PC-3 (cell line): ENCODE data around the gene RINT1. TPM values are rescaled to one million over a fixed set of nuclear protein-coding genes. Genes with fewer than 3 reads are reported as not detected.

ENCODE experiments used
- ATAC-seq: fragments of 200-7000 bp; cut with Tn5 transposase; 2 replicates; pipeline ENCODE4 v1.9.1; 2020; ENCODE audit warnings: mild to moderate bottlenecking, moderate library complexity
- BruUV-seq: library from RNA; stranded (reverse); fragments of 400-500 nt; replicated peaks from 2 replicates; lab custom pipeline; 2021; lab: Mats Ljungman, UMichigan
- CTCF ChIA-PET: fragments of 300-600 bp; sonication (Branson Sonifier 250); formaldehyde crosslinking; loops from one replicate; lab custom pipeline; 2022; ENCODE audit warnings: antibody characterized with exemption; lab: Charles Lee
- POLR2A ChIA-PET: fragments of 300-600 bp; sonication (Branson Sonifier 250); formaldehyde crosslinking; loops from one replicate; lab custom pipeline; 2022; ENCODE audit warnings: antibody characterized with exemption; ENCODE audit not compliant: unreplicated experiment; lab: Charles Lee
- DNase-seq: peaks from one replicate; pipeline ENCODE4 v3.0.0-alpha.2; 2015
- H2AFZ ChIP-seq: fragments of 300-600 bp; sonication (generic); 2 replicates; pipeline ENCODE4 v1.6.0; 2016; ENCODE audit warnings: antibody characterized with exemption, low read length
- H3F3A ChIP-seq: fragments of 300-600 bp; sonication (generic); one replicate; pipeline ENCODE4 v1.6.0; 2017; ENCODE audit warnings: antibody characterized with exemption, low read length, control low read depth, mild to moderate bottlenecking; ENCODE audit not compliant: unreplicated experiment
- H3K27ac ChIP-seq: fragments of 300-600 bp; sonication (generic); 2 replicates; pipeline ENCODE4 v1.5.1; 2016; ENCODE audit warnings: mild to moderate bottlenecking, low read length
- H3K27me3 ChIP-seq: fragments of 300-600 bp; sonication (generic); 2 replicates; pipeline ENCODE4 v1.6.1; 2016; ENCODE audit warnings: low read length, mixed read lengths
- H3K36me3 ChIP-seq: fragments of 300-600 bp; sonication (generic); 2 replicates; pipeline ENCODE4 v1.6.1; 2016; ENCODE audit warnings: low read depth, mixed run types, low read length, mixed read lengths
- H3K4me1 ChIP-seq: fragments of 300-600 bp; sonication (generic); 2 replicates; pipeline ENCODE4 v1.5.1; 2016; ENCODE audit warnings: low read length; ENCODE audit not compliant: insufficient read depth
- H3K4me2 ChIP-seq: fragments of 300-600 bp; sonication (generic); 2 replicates; pipeline ENCODE4 v1.6.0; 2016; ENCODE audit warnings: low read length
- H3K4me3 ChIP-seq: fragments of 300-600 bp; sonication (generic); 2 replicates; pipeline ENCODE4 v1.5.1; 2016; ENCODE audit warnings: mild to moderate bottlenecking, low read length, mixed read lengths
- H3K79me2 ChIP-seq: fragments of 300-600 bp; sonication (generic); 2 replicates; pipeline ENCODE4 v1.6.1; 2017; ENCODE audit warnings: low read length, mixed read lengths
- H3K9ac ChIP-seq: fragments of 300-600 bp; sonication (generic); 2 replicates; pipeline ENCODE4 v1.6.0; 2016; ENCODE audit warnings: mild to moderate bottlenecking, low read length
- H3K9me2 ChIP-seq: fragments of 300-600 bp; sonication (generic); replicated peaks from 2 replicates; pipeline ENCODE4 v1.6.1; 2016; ENCODE audit warnings: mixed run types, low read length, mixed read lengths
- H3K9me3 ChIP-seq: fragments of 300-600 bp; sonication (generic); 2 replicates; pipeline ENCODE4 v1.6.1; 2016; ENCODE audit warnings: low read length, mixed read lengths
- H4K20me1 ChIP-seq: fragments of 300-600 bp; sonication (generic); 2 replicates; pipeline ENCODE4 v1.6.1; 2016; ENCODE audit warnings: low read length, mixed read lengths
- EZH2 ChIP-seq: fragments of 300-600 bp; sonication (generic); IDR thresholded peaks from one replicate; pipeline ENCODE4 v1.6.1; 2017; ENCODE audit warnings: antibody characterized with exemption, mild to moderate bottlenecking, low read length; ENCODE audit not compliant: unreplicated experiment
- EZH2phosphoT487 ChIP-seq: fragments of 300-600 bp; sonication (generic); IDR thresholded peaks from 2 replicates; pipeline ENCODE4 v1.6.1; 2018; ENCODE audit warnings: mild to moderate bottlenecking, antibody characterized with exemption, low read length, borderline replicate concordance
- intact Hi-C: fragments of 100-400 bp; cut with micrococcal nuclease; formaldehyde crosslinking; loops from 2 replicates; pipeline ENCODE4 v1.9.0; 2023
- total RNA-seq: library from RNA; depleted of rRNA; stranded (reverse); fragments of >200 nt; gene quantifications from 2 replicates; pipeline ENCODE4 v1.2.3, GENCODE V29; 2014
- TF ChIP-seq, protein P1 (sequence below): fragments of 300-600 bp; sonication (generic); conservative IDR thresholded peaks from 2 replicates; pipeline ENCODE4 v1.5.1; 2017; ENCODE audit warnings: antibody characterized with exemption, low read depth, mild to moderate bottlenecking, low read length

The RINT1 gene
- total RNA-seq, 1 experiment from 2014 or later: 20.8 TPM

DNA sequence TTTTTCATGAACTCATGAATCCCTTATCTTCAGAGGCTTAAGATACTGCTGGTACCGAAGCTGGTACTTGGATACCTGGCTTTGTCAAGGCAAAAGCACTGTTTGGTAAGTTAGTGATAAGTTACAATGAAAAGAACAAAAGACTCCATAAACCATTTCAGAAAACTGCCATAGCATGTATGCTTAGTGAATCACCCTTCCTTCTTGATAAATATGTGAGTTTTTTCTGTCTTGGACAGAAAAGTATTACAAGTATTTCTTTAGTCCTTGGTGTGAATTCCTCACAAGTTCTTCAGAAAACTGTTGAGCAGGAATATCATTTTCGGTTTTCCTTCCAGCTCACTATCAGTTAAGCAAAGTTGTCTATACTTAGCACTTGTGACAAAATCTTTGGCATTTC, 35.5 kb upstream of the RINT1 start:
- intact Hi-C loops: loop anchor here (10.0 kb wide), 1 partner anchor 88 kb away; the partner anchor contains the start of gene EFCAB10
- DNase-seq: peak; percentile 40
- no peak overlapping the region for H3K27ac ChIP-seq

DNA sequence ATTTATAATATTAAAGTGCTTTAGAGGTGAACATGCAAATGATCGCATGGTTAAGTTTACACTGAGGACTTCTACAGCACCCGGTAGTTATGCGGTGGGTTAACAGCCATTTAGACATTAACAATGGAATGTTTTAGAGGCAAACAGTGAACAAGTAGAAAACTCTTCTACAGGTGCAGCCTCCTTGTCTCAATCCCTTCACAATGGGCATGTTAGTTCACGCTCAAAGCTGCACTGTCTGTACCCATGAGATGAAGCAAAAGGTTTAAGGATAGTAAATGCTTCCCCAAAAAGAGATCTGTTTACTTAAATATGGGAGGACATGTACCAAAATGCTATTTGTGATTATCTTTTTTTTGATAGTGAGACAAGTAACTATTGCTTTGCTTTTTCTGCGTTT, 35.0 kb upstream of the RINT1 start:
- H3K79me2 ChIP-seq: no peaks in the 10 kb centered on the region
- TF ChIP-seq, protein P1, sequence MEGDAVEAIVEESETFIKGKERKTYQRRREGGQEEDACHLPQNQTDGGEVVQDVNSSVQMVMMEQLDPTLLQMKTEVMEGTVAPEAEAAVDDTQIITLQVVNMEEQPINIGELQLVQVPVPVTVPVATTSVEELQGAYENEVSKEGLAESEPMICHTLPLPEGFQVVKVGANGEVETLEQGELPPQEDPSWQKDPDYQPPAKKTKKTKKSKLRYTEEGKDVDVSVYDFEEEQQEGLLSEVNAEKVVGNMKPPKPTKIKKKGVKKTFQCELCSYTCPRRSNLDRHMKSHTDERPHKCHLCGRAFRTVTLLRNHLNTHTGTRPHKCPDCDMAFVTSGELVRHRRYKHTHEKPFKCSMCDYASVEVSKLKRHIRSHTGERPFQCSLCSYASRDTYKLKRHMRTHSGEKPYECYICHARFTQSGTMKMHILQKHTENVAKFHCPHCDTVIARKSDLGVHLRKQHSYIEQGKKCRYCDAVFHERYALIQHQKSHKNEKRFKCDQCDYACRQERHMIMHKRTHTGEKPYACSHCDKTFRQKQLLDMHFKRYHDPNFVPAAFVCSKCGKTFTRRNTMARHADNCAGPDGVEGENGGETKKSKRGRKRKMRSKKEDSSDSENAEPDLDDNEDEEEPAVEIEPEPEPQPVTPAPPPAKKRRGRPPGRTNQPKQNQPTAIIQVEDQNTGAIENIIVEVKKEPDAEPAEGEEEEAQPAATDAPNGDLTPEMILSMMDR: no peak
- H3K4me1 ChIP-seq: peaks cover 11% of the 10 kb centered on the region
- H3K4me2 ChIP-seq: no peak overlapping the region
- DNase-seq: no peak
- peaks cover 30% of the 10 kb centered on the region for H3K36me3 ChIP-seq
- peak; percentile 57 for ATAC-seq
- no TSS peak for BruUV-seq
- no peak overlapping the region for H3K9ac ChIP-seq
- H3K4me3 ChIP-seq: no peak overlapping the region
- ChIA-PET POLR2A (no interaction called here), CTCF (no interaction called here)
- no peak overlapping the region for H2AFZ ChIP-seq
- H3F3A ChIP-seq: no peaks in the 10 kb centered on the region
- no peak overlapping the region for H3K27ac ChIP-seq
- H3K9me3 ChIP-seq: no peaks in the 10 kb centered on the region
- H3K9me2 ChIP-seq: no peaks in the 10 kb centered on the region
- H3K27me3 ChIP-seq: no peaks in the 10 kb centered on the region
- intact Hi-C loops: loop anchor here (10.0 kb wide), 1 partner anchor 88 kb away; the partner anchor contains the start of gene EFCAB10
- no peaks in the 10 kb centered on the region for H4K20me1 ChIP-seq

More for the DNA sequence above, 35.5 kb upstream of the RINT1 start:
- no peaks in the 10 kb centered on the region for H3K9me2 ChIP-seq
- H3F3A ChIP-seq: no peaks in the 10 kb centered on the region
- H3K4me3 ChIP-seq: no peak overlapping the region
- H3K9ac ChIP-seq: no peak overlapping the region
- BruUV-seq: no TSS peak
- peak; percentile 90 for ATAC-seq
- no peaks in the 10 kb centered on the region for H4K20me1 ChIP-seq
- peaks cover 11% of the 10 kb centered on the region for H3K4me1 ChIP-seq
- no peak overlapping the region for H2AFZ ChIP-seq
- CTCF ChIA-PET: no interaction called here
- no peaks in the 10 kb centered on the region for H3K79me2 ChIP-seq
- no peaks in the 10 kb centered on the region for H3K27me3 ChIP-seq
- no peaks in the 10 kb centered on the region for H3K9me3 ChIP-seq
- POLR2A ChIA-PET: no interaction called here
- no peak overlapping the region for H3K4me2 ChIP-seq
- TF ChIP-seq EZH2phosphoT487 (no peak), EZH2 (no peak)
- TF ChIP-seq, protein P1: no peak
- peaks cover 30% of the 10 kb centered on the region for H3K36me3 ChIP-seq

DNA sequence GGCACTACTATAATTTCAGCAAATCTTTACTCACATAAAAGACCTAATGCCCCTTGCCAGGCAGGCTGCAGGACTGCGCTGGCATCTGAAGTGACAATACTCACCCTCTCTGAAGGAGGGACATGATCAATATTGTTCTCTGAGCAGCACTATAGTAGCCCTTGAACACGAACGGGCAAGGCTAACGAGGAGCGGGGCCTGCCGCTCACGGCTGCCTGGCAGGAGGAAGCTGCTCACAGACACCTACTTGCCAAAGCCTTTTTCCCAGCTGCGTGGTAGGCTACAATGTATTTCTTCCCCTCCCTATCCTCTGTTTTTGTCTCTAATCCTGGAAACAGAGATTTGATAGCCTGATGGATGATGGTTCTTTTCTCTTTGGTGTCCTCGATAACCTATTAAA, 29.8 kb upstream of the RINT1 start:
- H3K79me2 ChIP-seq: no peaks in the 10 kb centered on the region
- CTCF ChIA-PET: no interaction called here
- TF ChIP-seq EZH2 (no peak), EZH2phosphoT487 (no peak)
- TF ChIP-seq, protein P1: no peak
- H3K27me3 ChIP-seq: no peaks in the 10 kb centered on the region
- peaks cover 51% of the 10 kb centered on the region for H3K36me3 ChIP-seq
- DNase-seq (no peak), ATAC-seq (no peak)
- H4K20me1 ChIP-seq: no peaks in the 10 kb centered on the region
- no peaks in the 10 kb centered on the region for H3K9me2 ChIP-seq
- H3K9ac ChIP-seq: no peak overlapping the region
- no peak overlapping the region for H3K4me2 ChIP-seq
- intact Hi-C loops: no loop called here
- POLR2A ChIA-PET: no interaction called here
- H3K4me1 ChIP-seq: 0 out of 2 replicates have a peak, but pooled peaks cover under 1% of the 10 kb centered on the region
- H3K4me3 ChIP-seq: no peak overlapping the region
- no peak overlapping the region for H2AFZ ChIP-seq
- BruUV-seq: no TSS peak
- H3K9me3 ChIP-seq: no peaks in the 10 kb centered on the region
- H3F3A ChIP-seq: no peaks in the 10 kb centered on the region
- no peak overlapping the region for H3K27ac ChIP-seq
